ENCODE measurements around the gene NME2. TPM values are rescaled to one million over a fixed set of nuclear protein-coding genes. Genes with fewer than 3 reads are reported as not detected.

Gene NME2
- total and polyA plus RNA-seq, 11 donors, result 171 to 813 (median 289) TPM

GRCh38 chr17:51144266-51145022 lies 21.8 kb upstream of the NME2 start:
- no peak overlapping the region for H3K4me3 ChIP-seq
- no peak overlapping the region for H3K27ac ChIP-seq
- no peaks in the 10 kb centered on the region for H3K36me3 ChIP-seq
- H3K4me1 ChIP-seq, result no peaks in the 10 kb centered on the region
- TF ChIP-seq CTCF (IDR thresholded peaks at IDR 0.05), result no peak
- TF ChIP-seq POLR2A (IDR thresholded peaks at IDR 0.05), result no peak
- WGBS, 4 donors, result 60 to 76% (median 70%) methylated on average over 6 of the region's 6 CpGs
- H3K9me3 ChIP-seq, result no peaks in the 10 kb centered on the region
- DNase-seq (no peak), ATAC-seq (no peak)
- H3K27me3 ChIP-seq, result no peaks in the 10 kb centered on the region
- intact Hi-C loops (cut with DNase I), result loop anchor here in 1 of 10 donors (10.0 kb wide), 1 partner anchor 290 kb away; no protein-coding TSS in a partner anchor

GRCh38 chr17:51147650-51148049 lies 18.6 kb upstream of the NME2 start:
- 80 to 89% (median 83%) methylated on average over 4 of the region's 4 CpGs for WGBS, 4 donors
- Histone ChIP-seq H3K9me3 (no peaks in the 10 kb centered on the region), H3K36me3 (no peaks in the 10 kb centered on the region), H3K27me3 (no peaks in the 10 kb centered on the region), H3K4me3 (no peak overlapping the region), H3K27ac (no peak overlapping the region), H3K4me1 (peaks cover 0 to 5% (median 2%) of the 10 kb centered on the region in 12 donors)
- intact Hi-C loops (cut with DNase I), result loop anchor here in 1 of 10 donors (10.0 kb wide), 1 partner anchor 293 kb away; no protein-coding TSS in a partner anchor
- DNase-seq, result no peak
- TF ChIP-seq CTCF (IDR thresholded peaks at IDR 0.05) (no peak), POLR2A (IDR thresholded peaks at IDR 0.05) (no peak)
- ATAC-seq, result no peak

GRCh38 chr17:51149163-51149562 lies 17.0 kb upstream of the NME2 start:
- intact Hi-C loops (cut with DNase I), result loop anchor here in 1 of 10 donors (10.0 kb wide), 1 partner anchor 294 kb away; no protein-coding TSS in a partner anchor
- ATAC-seq (no peak), DNase-seq (no peak)
- Histone ChIP-seq H3K27me3 (no peaks in the 10 kb centered on the region), H3K9me3 (no peaks in the 10 kb centered on the region), H3K36me3 (no peaks in the 10 kb centered on the region), H3K27ac (no peak overlapping the region), H3K4me3 (no peak overlapping the region), H3K4me1 (peaks cover 0 to 13% (median 9%) of the 10 kb centered on the region in 12 donors)
- TF ChIP-seq POLR2A (IDR thresholded peaks at IDR 0.05), result no peak
- no peak for TF ChIP-seq CTCF (IDR thresholded peaks at IDR 0.05)
- 92 to 96% (median 94%) methylated on average over 2 of the region's 2 CpGs for WGBS, 4 donors

- Histone ChIP-seq H3K27me3 (no peaks in the 10 kb centered on the region), H3K4me1 (peaks cover 0 to 23% (median 14%) of the 10 kb centered on the region in 12 donors), H3K4me3 (no peak overlapping the region), H3K27ac (no peak overlapping the region), H3K36me3 (peaks cover 0 to 4% (median 0%) of the 10 kb centered on the region in 9 donors), H3K9me3 (no peaks in the 10 kb centered on the region)
- no peak for TF ChIP-seq POLR2A (IDR thresholded peaks at IDR 0.05)
- no peak for TF ChIP-seq CTCF (IDR thresholded peaks at IDR 0.05)
- 85 to 91% (median 89%) methylated on average over 5 of the region's 5 CpGs for WGBS, 4 donors
- DNase-seq (no peak), ATAC-seq (no peak)
- intact Hi-C loops (cut with DNase I), result loop anchor here in 4 of 10 donors (5.0 to 10.0 kb wide), 5 partner anchors 34 to 296 kb away; no protein-coding TSS in a partner anchor
Measured at GRCh38 chr17:51150932-51151331, 15.3 kb upstream of the NME2 start.
